22Rv1 (cell line): ENCODE data around the gene RNF146.

ENCODE experiments used
- ZFX ChIP-seq: fragments of 450-650 bp; IDR thresholded peaks from 2 replicates; pipeline ENCODE4 v1.6.1; 2017; ENCODE audit warnings: antibody characterized with exemption, borderline replicate concordance
- TF ChIP-seq, protein P1 (sequence below): fragments of 450-650 bp; IDR thresholded peaks from 2 replicates; pipeline ENCODE4 v1.5.1; 2017; ENCODE audit warnings: mild to moderate bottlenecking

DNA sequence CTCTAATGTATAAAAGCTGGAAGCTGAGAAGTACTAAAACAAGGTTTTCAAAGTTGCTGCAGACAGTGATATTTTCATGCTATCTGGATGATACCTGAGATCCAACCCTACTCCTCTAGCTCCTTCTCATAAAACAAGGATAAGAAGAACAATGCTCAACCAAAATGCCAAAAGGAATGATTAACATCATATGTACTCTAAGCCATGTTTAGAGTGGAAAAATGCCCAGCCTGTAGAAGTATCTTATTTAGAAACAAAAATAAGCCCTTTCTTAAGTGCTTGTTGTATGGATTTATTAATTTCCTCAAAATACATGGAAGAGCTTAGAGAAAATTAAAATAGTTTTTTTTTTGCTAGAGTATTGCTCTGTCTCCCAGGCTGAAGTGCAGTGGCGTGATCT lies 53.0 kb downstream of the RNF146 start:
- TF ChIP-seq, protein P1, sequence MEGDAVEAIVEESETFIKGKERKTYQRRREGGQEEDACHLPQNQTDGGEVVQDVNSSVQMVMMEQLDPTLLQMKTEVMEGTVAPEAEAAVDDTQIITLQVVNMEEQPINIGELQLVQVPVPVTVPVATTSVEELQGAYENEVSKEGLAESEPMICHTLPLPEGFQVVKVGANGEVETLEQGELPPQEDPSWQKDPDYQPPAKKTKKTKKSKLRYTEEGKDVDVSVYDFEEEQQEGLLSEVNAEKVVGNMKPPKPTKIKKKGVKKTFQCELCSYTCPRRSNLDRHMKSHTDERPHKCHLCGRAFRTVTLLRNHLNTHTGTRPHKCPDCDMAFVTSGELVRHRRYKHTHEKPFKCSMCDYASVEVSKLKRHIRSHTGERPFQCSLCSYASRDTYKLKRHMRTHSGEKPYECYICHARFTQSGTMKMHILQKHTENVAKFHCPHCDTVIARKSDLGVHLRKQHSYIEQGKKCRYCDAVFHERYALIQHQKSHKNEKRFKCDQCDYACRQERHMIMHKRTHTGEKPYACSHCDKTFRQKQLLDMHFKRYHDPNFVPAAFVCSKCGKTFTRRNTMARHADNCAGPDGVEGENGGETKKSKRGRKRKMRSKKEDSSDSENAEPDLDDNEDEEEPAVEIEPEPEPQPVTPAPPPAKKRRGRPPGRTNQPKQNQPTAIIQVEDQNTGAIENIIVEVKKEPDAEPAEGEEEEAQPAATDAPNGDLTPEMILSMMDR = no peak
- TF ChIP-seq ZFX = no peak
